K562 (cell line): ENCODE results near the gene DOCK1. TPM values are rescaled to one million over a fixed set of nuclear protein-coding genes. Genes with fewer than 3 reads are reported as not detected.

Experiments used
- ATAC-seq: fragments of 200-7000 bp; cut with Tn5 transposase; 3 replicates; pipeline ENCODE4 v1.9.1; 2020; ENCODE audit warnings: moderate library complexity
- BruUV-seq: library from RNA; stranded (reverse); fragments of 400-500 nt; replicated peaks from 2 replicates; lab custom pipeline; 2021; lab: Mats Ljungman, UMichigan
- CTCF ChIA-PET: fragments of 300-600 bp; formaldehyde crosslinking; extraction: SDS; loops from one replicate; lab custom pipeline; 2021; ENCODE audit warnings: low intra/inter-chr PET ratio; lab: Yijun Ruan, JAX
- POLR2A ChIA-PET: fragments of 300-600, 350-650 bp; sonication (Branson Sonifier 250); formaldehyde crosslinking; extraction: SDS; loops from one replicate; lab custom pipeline; 2021; ENCODE audit warnings: antibody characterized with exemption, inconsistent platforms; lab: Yijun Ruan, JAX
- DNase-seq, 4 experiments: peaks; one replicate each; pipeline versions ENCODE4 v3.0.0 to v3.0.0-alpha.2; 2011 to 2018; ENCODE audit warnings: low spot score in 3 of 4, mixed read lengths in 3 of 4; ENCODE audit errors: extremely low read depth in 1 of 4
- FAIRE-seq: peaks from 2 replicates; lab custom pipeline; 2011; peaks lifted over from hg19 to GRCh38; lab: Jason Lieb, UNC
- H2AFZ ChIP-seq: 2 replicates; pipeline ENCODE4 v1.6.0; 2011; ENCODE audit warnings: low read depth, low read length, control low read depth, inconsistent platforms
- H3K27ac ChIP-seq: fragments of 200-600 bp; 3 replicates; pipeline ENCODE4 v1.8.0; 2011; ENCODE audit warnings: low read depth, mild to moderate bottlenecking, control low read depth, inconsistent platforms, low read length, moderate library complexity, mixed read lengths; ENCODE audit errors: extremely low read depth
- H3K27me3 ChIP-seq, 2 experiments: fragments of 300-600 bp in 1 of 2; 2 replicates in 1 of 2; 3 replicates in 1 of 2; pipeline versions ENCODE4 v1.6.0 to v1.8.0; 2011; ENCODE audit warnings: inconsistent platforms in 2 of 2, low read length in 2 of 2, mild to moderate bottlenecking in 1 of 2, mixed read lengths in 1 of 2, moderate library complexity in 1 of 2; ENCODE audit not compliant: control insufficient read depth in 2 of 2, insufficient read depth in 2 of 2
- H3K36me3 ChIP-seq: fragments of 300-600 bp; 3 replicates; pipeline ENCODE4 v1.8.0; 2011; ENCODE audit warnings: mild to moderate bottlenecking, low read length, inconsistent platforms; ENCODE audit not compliant: control insufficient read depth, insufficient read depth
- H3K4me1 ChIP-seq, 2 experiments: fragments of 200-600 bp in 1 of 2; replicated peaks in 1 of 2; 2 replicates in 1 of 2; 3 replicates in 1 of 2; pipeline versions ENCODE4 v1.5.1 to v1.8.0; 2011; ENCODE audit warnings: inconsistent platforms in 2 of 2, low read length in 2 of 2, mild to moderate bottlenecking in 1 of 2, mixed read lengths in 1 of 2, moderate library complexity in 1 of 2; ENCODE audit not compliant: control insufficient read depth in 2 of 2, insufficient read depth in 2 of 2
- H3K4me2 ChIP-seq: 2 replicates; pipeline ENCODE4 v1.6.1; 2011; ENCODE audit warnings: low read length, control low read depth, inconsistent platforms, mixed read lengths; ENCODE audit not compliant: insufficient read depth
- H3K4me3 ChIP-seq: fragments of 200-600 bp; sonication (generic), shearing (Covaris generic); 2 replicates; pipeline ENCODE4 v1.5.1; 2016; ENCODE audit warnings: control low read depth, inconsistent platforms
- H3K79me2 ChIP-seq: fragments of 200-600 bp; 3 replicates; pipeline ENCODE4 v1.8.0; 2011; ENCODE audit warnings: low read length, inconsistent platforms; ENCODE audit not compliant: control insufficient read depth, insufficient read depth
- H3K9ac ChIP-seq, 2 experiments: 2 replicates each; pipeline versions ENCODE4 v1.6.0 to v1.6.1; 2011; ENCODE audit warnings: low read depth in 2 of 2, low read length in 2 of 2, control low read depth in 1 of 2, inconsistent platforms in 1 of 2, mild to moderate bottlenecking in 1 of 2, mixed read lengths in 1 of 2; ENCODE audit not compliant: insufficient read depth in 1 of 2
- H3K9me1 ChIP-seq: one replicate; pipeline ENCODE4 v1.6.0; 2011; ENCODE audit warnings: inconsistent platforms, mild to moderate bottlenecking, low read length, moderate library complexity; ENCODE audit not compliant: control insufficient read depth, insufficient read depth
- H3K9me3 ChIP-seq: replicated peaks from 2 replicates; pipeline ENCODE4 v1.5.1; 2011; ENCODE audit warnings: low read depth, low read length, inconsistent platforms; ENCODE audit not compliant: control insufficient read depth, insufficient read depth
- H4K20me1 ChIP-seq: replicated peaks from 2 replicates; pipeline ENCODE4 v1.6.1; 2011; ENCODE audit warnings: low read length, inconsistent platforms, mixed read lengths; ENCODE audit not compliant: control insufficient read depth, insufficient read depth
- ELK1 ChIP-seq: sonication (generic); formaldehyde crosslinking; IDR thresholded peaks from 2 replicates; pipeline ENCODE4 v1.8.1; 2022; ENCODE audit warnings: missing genetic modification reagents
- HDAC2 ChIP-seq: fragments of 450-650 bp; IDR thresholded peaks from 2 replicates; pipeline ENCODE4 v1.6.1; 2016; ENCODE audit warnings: mild to moderate bottlenecking
- NELFE ChIP-seq: IDR thresholded peaks from 2 replicates; pipeline ENCODE4 v1.6.1; 2011; ENCODE audit warnings: mild to moderate bottlenecking; ENCODE audit not compliant: insufficient read depth, insufficient read length
- NFATC3 ChIP-seq: fragments of 450-650 bp; IDR thresholded peaks from 2 replicates; pipeline ENCODE4 v1.6.1; 2017; ENCODE audit warnings: mild to moderate bottlenecking
- NR2F6 ChIP-seq: fragments of 450-650 bp; formaldehyde crosslinking; IDR thresholded peaks from 2 replicates; pipeline ENCODE4 v1.4.0; 2020; ENCODE audit warnings: mild to moderate bottlenecking
- PYGO2 ChIP-seq: fragments of 450-650 bp; IDR thresholded peaks from 2 replicates; pipeline ENCODE4 v1.6.1; 2016; ENCODE audit warnings: mild to moderate bottlenecking, missing genetic modification characterization, moderate library complexity, missing compliant biosample characterization
- SMARCE1 ChIP-seq: fragments of 450-650 bp; IDR thresholded peaks from 2 replicates; pipeline ENCODE4 v1.7.1; 2016; ENCODE audit warnings: mild to moderate bottlenecking
- ZNF133 ChIP-seq: fragments of 250-450 bp; sonication (Bioruptor Pico); IDR thresholded peaks from 2 replicates; pipeline ENCODE4 v1.4.0; 2020; ENCODE audit warnings: mild to moderate bottlenecking
- ZNF354B ChIP-seq: fragments of 250-450 bp; sonication (Bioruptor Pico); IDR thresholded peaks from 2 replicates; pipeline ENCODE4 v1.4.0; 2020
- WGBS: fragments of 100-300 bp; shearing (Covaris generic); methylation state at CpG from one replicate; pipeline ENCODE4 v1.1.6; 2016; ENCODE audit warnings: low coverage, mixed read lengths; ENCODE audit not compliant: insufficient coverage; ENCODE audit errors: missing lambda C conversion rate; 5-methylcytosine and 5-hydroxymethylcytosine counted together
- in situ Hi-C: fragments of 300-500 bp; cut with MboI; formaldehyde crosslinking; loops from 4 replicates; pipeline ENCODE4 v1.15.0; 2018; ENCODE audit warnings: inconsistent platforms, mixed read lengths
- intact Hi-C: fragments of 100-400 bp; cut with micrococcal nuclease; formaldehyde crosslinking; loops from 2 replicates; pipeline ENCODE4 v1.14.2; 2022
- polyA plus RNA-seq, 8 experiments: library from polyadenylated mRNA; depleted of rRNA in 4 of 8; stranded (reverse) in 5 of 8; unstranded in 3 of 8; fragments of >200 nt; fragmentation: Nextera tagmentation in 2 of 8; fragmentation: Illumina TruSeq in 1 of 8; extraction: Ambion mirVana in 2 of 8; extraction: Trizol in 1 of 8; gene quantifications; 2 replicates each; pipeline versions ENCODE4 v1.2.1 to v1.2.3, GENCODE V29; 2011 to 2014; ENCODE audit warnings: inconsistent platforms in 1 of 8, missing spikeins in 1 of 8
- total RNA-seq, 7 experiments: library from RNA; depleted of rRNA in 6 of 7; stranded (reverse); fragments of >200 nt in 6 of 7; fragmentation: Illumina TruSeq in 2 of 7; extraction: Trizol in 2 of 7; gene quantifications; 2 replicates each; pipeline versions ENCODE4 v1.2.1 to v1.2.3, GENCODE V29; 2011 to 2021; ENCODE audit warnings: low replicate concordance in 1 of 7
- TF ChIP-seq, protein P1 (sequence below): fragments of 450-650 bp; formaldehyde crosslinking; IDR thresholded peaks from 2 replicates; pipeline ENCODE4 v1.4.0; 2020; ENCODE audit warnings: mild to moderate bottlenecking, moderate library complexity

DOCK1 gene
- total and polyA plus RNA-seq, 9 of the 15 experiments (the other 6 are each of a cell fraction or from before 2014, with no cell fraction given) = 0.31 TPM; not detected in 8

DNA sequence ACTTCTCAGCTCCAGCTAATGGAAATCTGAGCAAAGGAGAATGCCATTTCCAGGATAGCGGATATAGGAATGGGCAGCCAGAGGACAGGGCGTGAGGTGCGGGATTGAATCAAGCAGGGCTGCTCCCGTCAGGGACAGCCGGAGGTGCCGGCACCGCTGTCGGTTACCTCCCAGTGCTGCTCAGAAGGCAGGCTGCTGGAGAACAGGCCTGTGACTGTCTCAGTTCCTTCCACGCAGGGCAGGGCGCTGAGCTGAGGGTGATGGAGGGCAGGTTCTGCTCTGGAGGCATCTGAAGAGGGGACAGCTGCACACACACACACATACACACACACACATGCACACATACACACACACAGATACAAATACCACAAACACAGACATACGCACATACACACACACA, 111.1 kb downstream of the DOCK1 start (continued):
- TF ChIP-seq NELFE = no peak
- TF ChIP-seq ZNF133 (CRISPR knock-in tag) = no peak
- no peak for TF ChIP-seq ELK1 (CRISPR knock-in tag)

DNA sequence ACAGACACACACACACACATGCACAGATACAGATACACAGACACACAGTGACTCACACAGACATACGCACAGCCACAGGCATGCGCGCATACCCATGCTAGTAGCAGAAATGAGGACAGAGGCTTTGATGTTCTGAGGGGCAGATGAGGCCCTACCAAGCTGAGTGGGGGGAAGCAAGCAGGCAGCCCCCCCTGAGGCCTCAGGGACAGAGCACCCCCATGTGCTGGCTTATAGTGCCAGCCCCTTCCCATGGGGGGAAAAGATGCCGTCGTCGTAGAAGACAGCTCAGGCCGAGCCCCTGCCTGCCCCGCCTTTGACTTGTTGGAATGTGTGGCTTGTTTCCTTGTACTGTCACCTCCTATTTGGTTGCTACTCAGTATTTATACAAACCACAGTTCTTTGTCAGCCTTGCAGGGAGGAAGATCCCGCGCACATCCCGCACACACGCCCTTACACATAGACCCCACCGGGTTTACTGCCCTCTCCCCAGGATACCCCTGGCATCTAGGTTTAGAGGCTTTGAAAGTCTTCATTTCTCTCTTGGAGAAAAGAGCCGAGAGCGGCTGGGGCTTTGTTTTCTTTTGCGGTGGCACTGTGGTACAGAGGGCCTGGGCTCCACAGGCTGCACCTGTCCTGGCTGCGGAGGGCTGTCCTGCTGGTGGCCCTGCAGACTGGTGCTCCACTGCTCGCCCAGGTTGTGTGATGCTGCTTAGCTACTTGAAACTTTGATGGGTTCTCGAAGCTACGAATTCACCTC, 112.5 kb downstream of the DOCK1 start:
- no peak overlapping the region for H2AFZ ChIP-seq
- no peaks in the 10 kb centered on the region for H3K36me3 ChIP-seq
- ATAC-seq = no peak
- no peaks in the 10 kb centered on the region for H3K27me3 ChIP-seq
- no peaks in the 10 kb centered on the region for H3K79me2 ChIP-seq
- in situ Hi-C loops = no loop called here
- no peaks in the 10 kb centered on the region for H3K9me3 ChIP-seq
- no peak overlapping the region for H3K4me3 ChIP-seq
- WGBS = 37% methylated on average over 7 of the region's 20 CpGs
- no peak overlapping the region for H3K4me2 ChIP-seq
- TF ChIP-seq ZNF354B (CRISPR knock-in tag) (no peak), NR2F6 (CRISPR knock-in tag) (no peak), NFATC3 (no peak), HDAC2 (no peak), PYGO2 (tag) (no peak), SMARCE1 (no peak)
- TF ChIP-seq, protein P1, sequence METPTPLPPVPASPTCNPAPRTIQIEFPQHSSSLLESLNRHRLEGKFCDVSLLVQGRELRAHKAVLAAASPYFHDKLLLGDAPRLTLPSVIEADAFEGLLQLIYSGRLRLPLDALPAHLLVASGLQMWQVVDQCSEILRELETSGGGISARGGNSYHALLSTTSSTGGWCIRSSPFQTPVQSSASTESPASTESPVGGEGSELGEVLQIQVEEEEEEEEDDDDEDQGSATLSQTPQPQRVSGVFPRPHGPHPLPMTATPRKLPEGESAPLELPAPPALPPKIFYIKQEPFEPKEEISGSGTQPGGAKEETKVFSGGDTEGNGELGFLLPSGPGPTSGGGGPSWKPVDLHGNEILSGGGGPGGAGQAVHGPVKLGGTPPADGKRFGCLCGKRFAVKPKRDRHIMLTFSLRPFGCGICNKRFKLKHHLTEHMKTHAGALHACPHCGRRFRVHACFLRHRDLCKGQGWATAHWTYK = no peak
- TF ChIP-seq, all 486 proteins: peak for 0
- ChIA-PET POLR2A (no interaction called here), CTCF (no interaction called here)
- intact Hi-C loops = no loop called here
- H3K27ac ChIP-seq = no peak overlapping the region
- no peaks in the 10 kb centered on the region for H4K20me1 ChIP-seq
- H3K4me1 ChIP-seq = no peaks in the 10 kb centered on the region
- FAIRE-seq (no peak), DNase-seq (no peak)
- H3K9me1 ChIP-seq = no peaks in the 10 kb centered on the region
- no peak overlapping the region for H3K9ac ChIP-seq
- no TSS peak for BruUV-seq
